ENCODE measurements around the gene NR2C2. TPM values are rescaled to one million over a fixed set of nuclear protein-coding genes. Genes with fewer than 3 reads are reported as not detected.

The NR2C2 gene
- total and polyA plus RNA-seq, 9 of the 15 experiments (the other 6 are each of a cell fraction or from before 2014, with no cell fraction given): 6.1 to 33.0 (median 14.6) TPM

GRCh38 chr3:14988988-14989394, 41.6 kb downstream of the NR2C2 start (continued):
- TF ChIP-seq KDM4B (IDR thresholded peaks at IDR 0.05; ENCODE audit: borderline replicate concordance in 2 of 2, low read depth in 1 of 2) (no peak), RCOR1 (IDR thresholded peaks at IDR 0.05; ENCODE audit: borderline replicate concordance in 1 of 2, low read depth in 2 of 2, low read length in 2 of 2) (no peak), CBX8 (IDR thresholded peaks at IDR 0.05; ENCODE audit: borderline replicate concordance, extremely low read depth, low read depth, low read length, poor library complexity, severe bottlenecking) (no peak), ZNF76 (CRISPR knock-in tag; IDR thresholded peaks at IDR 0.05; ENCODE audit: borderline replicate concordance) (no peak), MCM7 (IDR thresholded peaks at IDR 0.05) (no peak), RBFOX2 (IDR thresholded peaks at IDR 0.05; ENCODE audit: low read depth, low read length) (no peak), ATF4 (CRISPR knock-in tag; IDR thresholded peaks at IDR 0.05) (no peak), ATF2 (CRISPR knock-in tag; IDR thresholded peaks at IDR 0.05) (no peak), ELF2 (CRISPR knock-in tag; IDR thresholded peaks at IDR 0.05) (no peak), AFF4 (CRISPR knock-in tag; IDR thresholded peaks at IDR 0.05) (no peak), PHF20 (IDR thresholded peaks at IDR 0.05; ENCODE audit: partially characterized antibody) (no peak), HNRNPH1 (optimal IDR thresholded peaks at IDR 0.05; ENCODE audit: low read depth, low read length) (no peak), TARDBP (IDR thresholded peaks at IDR 0.05) (no peak), GATAD2A (IDR thresholded peaks at IDR 0.05) (no peak), ZNF3 (CRISPR knock-in tag; IDR thresholded peaks at IDR 0.05) (no peak), EWSR1 (IDR thresholded peaks at IDR 0.05; ENCODE audit: borderline replicate concordance, low read depth, partially characterized antibody) (no peak), ETV6 (IDR thresholded peaks at IDR 0.05; ENCODE audit: borderline replicate concordance in 1 of 2, low read depth in 2 of 2, low read length in 1 of 2) (no peak), ETV6 (CRISPR knock-in tag; IDR thresholded peaks at IDR 0.05; ENCODE audit: borderline replicate concordance) (no peak), E2F4 (CRISPR knock-in tag; IDR thresholded peaks at IDR 0.05; ENCODE audit: low read depth) (no peak), ZNF12 (CRISPR knock-in tag; IDR thresholded peaks at IDR 0.05) (no peak), ESRRA (IDR thresholded peaks at IDR 0.05; ENCODE audit: borderline replicate concordance, low read depth) (no peak)
- TF ChIP-seq, protein P1, sequence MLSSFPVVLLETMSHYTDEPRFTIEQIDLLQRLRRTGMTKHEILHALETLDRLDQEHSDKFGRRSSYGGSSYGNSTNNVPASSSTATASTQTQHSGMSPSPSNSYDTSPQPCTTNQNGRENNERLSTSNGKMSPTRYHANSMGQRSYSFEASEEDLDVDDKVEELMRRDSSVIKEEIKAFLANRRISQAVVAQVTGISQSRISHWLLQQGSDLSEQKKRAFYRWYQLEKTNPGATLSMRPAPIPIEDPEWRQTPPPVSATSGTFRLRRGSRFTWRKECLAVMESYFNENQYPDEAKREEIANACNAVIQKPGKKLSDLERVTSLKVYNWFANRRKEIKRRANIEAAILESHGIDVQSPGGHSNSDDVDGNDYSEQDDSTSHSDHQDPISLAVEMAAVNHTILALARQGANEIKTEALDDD (IDR thresholded peaks at IDR 0.05): no peak
